Osteoblast (primary cell): ENCODE measurements around the gene KCNJ4. TPM values are rescaled to one million over a fixed set of nuclear protein-coding genes. Genes with fewer than 3 reads are reported as not detected.

Source experiments
- DNase-seq: peaks from one replicate; pipeline ENCODE4 v3.0.0; 2011; ENCODE audit warnings: low spot score, mixed read lengths; ENCODE audit not compliant: insufficient read length; ENCODE audit errors: missing footprints
- H2AFZ ChIP-seq: 2 replicates; pipeline ENCODE4 v1.6.0; 2011; ENCODE audit warnings: mild to moderate bottlenecking, low read length
- H3K27ac ChIP-seq: 2 replicates; pipeline ENCODE4 v1.5.1; 2011; ENCODE audit warnings: mild to moderate bottlenecking, low read depth, low read length, moderate library complexity
- H3K27me3 ChIP-seq: 2 replicates; pipeline ENCODE4 v1.6.0; 2012; ENCODE audit warnings: mild to moderate bottlenecking, control low read depth, inconsistent platforms, low read length, moderate library complexity; ENCODE audit not compliant: insufficient read depth
- H3K36me3 ChIP-seq: 2 replicates; pipeline ENCODE4 v1.5.1; 2011; ENCODE audit warnings: mild to moderate bottlenecking, low read length, control low read depth, moderate library complexity; ENCODE audit not compliant: insufficient read depth
- H3K4me1 ChIP-seq: 2 replicates; pipeline ENCODE4 v1.5.1; 2011; ENCODE audit warnings: mild to moderate bottlenecking, low read length, control low read depth, moderate library complexity; ENCODE audit not compliant: insufficient read depth
- H3K4me2 ChIP-seq: 2 replicates; pipeline ENCODE4 v1.6.0; 2011; ENCODE audit warnings: mild to moderate bottlenecking, low read length; ENCODE audit not compliant: insufficient read depth
- H3K4me3 ChIP-seq: fragments of 200-600 bp; sonication (generic); 3 replicates; pipeline ENCODE4 v1.5.1; 2012; ENCODE audit warnings: mild to moderate bottlenecking, low read length, inconsistent platforms; ENCODE audit not compliant: insufficient read depth
- H3K79me2 ChIP-seq: 2 replicates; pipeline ENCODE4 v1.6.0; 2012; ENCODE audit warnings: mild to moderate bottlenecking, low read length, control low read depth, inconsistent platforms; ENCODE audit not compliant: insufficient read depth
- H3K9me3 ChIP-seq: 2 replicates; pipeline ENCODE4 v1.5.1; 2011; ENCODE audit warnings: low read depth, low read length, control low read depth
- H4K20me1 ChIP-seq: 2 replicates; pipeline ENCODE4 v1.6.0; 2012; ENCODE audit warnings: mild to moderate bottlenecking, low read length, control low read depth; ENCODE audit not compliant: insufficient read depth
- CTCF ChIP-seq: IDR thresholded peaks from 2 replicates; pipeline ENCODE4 v1.5.1; 2011; ENCODE audit warnings: mild to moderate bottlenecking, low read depth, low read length, moderate library complexity; ENCODE audit errors: extremely low read depth
- total RNA-seq: library from RNA; depleted of rRNA; stranded (reverse); fragments of >200 nt; gene quantifications from 2 replicates; pipeline ENCODE4 v1.2.3, GENCODE V29; 2012

KCNJ4 gene
- total RNA-seq, 1 donor, result not detected

- Histone ChIP-seq H3K4me2 (no peak overlapping the region), H3K79me2 (peaks cover 73% of the 10 kb centered on the region), H3K27ac (no peak overlapping the region), H4K20me1 (peaks cover 72% of the 10 kb centered on the region), H3K27me3 (no peaks in the 10 kb centered on the region), H3K36me3 (peaks cover 93% of the 10 kb centered on the region), H3K4me3 (no peak overlapping the region), H2AFZ (no peak overlapping the region), H3K4me1 (peaks cover 37% of the 10 kb centered on the region), H3K9me3 (no peaks in the 10 kb centered on the region)
- no peak for TF ChIP-seq CTCF
- no peak for DNase-seq
These were observed 42.9 kb upstream of the KCNJ4 start for GRCh38 chr22:38497869-38498268.

DNA sequence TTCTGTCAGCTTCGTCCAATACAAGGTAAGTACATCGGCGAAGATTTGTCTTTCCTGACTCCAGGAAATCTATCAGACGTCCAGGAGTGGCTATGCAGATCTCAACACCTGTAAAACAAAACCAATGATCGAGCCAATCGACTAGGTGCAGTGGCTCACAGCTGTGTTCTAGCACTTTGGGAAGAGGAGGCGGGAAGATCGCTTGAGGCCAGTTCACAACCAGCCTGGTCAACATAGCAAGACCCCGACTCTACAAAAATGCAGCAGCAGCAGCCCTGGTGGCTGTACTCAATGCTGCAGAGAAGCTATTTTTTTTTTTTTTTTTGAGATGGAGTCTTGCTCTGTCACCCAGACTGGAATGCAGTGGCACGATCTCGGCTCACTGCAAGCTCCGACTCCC lies 39.9 kb upstream of the KCNJ4 start:
- Histone ChIP-seq H4K20me1 (peaks cover 70% of the 10 kb centered on the region), H2AFZ (no peak overlapping the region), H3K4me2 (peak overlapping the region; percentile 41), H3K36me3 (peaks cover 95% of the 10 kb centered on the region), H3K27me3 (no peaks in the 10 kb centered on the region), H3K9me3 (no peaks in the 10 kb centered on the region), H3K79me2 (peaks cover 66% of the 10 kb centered on the region), H3K4me1 (peaks cover 52% of the 10 kb centered on the region), H3K27ac (peak overlapping the region; percentile 74), H3K4me3 (no peak overlapping the region)
- TF ChIP-seq CTCF, result peak; percentile 18
- DNase-seq, result peak; percentile 27

- DNase-seq, result no peak
- H3K27me3 ChIP-seq, result no peaks in the 10 kb centered on the region
- peak overlapping the region; percentile 41 for H3K4me2 ChIP-seq
- H3K27ac ChIP-seq, result peak overlapping the region; percentile 74
- H2AFZ ChIP-seq, result no peak overlapping the region
- peaks cover 95% of the 10 kb centered on the region for H3K36me3 ChIP-seq
- no peaks in the 10 kb centered on the region for H3K9me3 ChIP-seq
- no peak overlapping the region for H3K4me3 ChIP-seq
- H3K4me1 ChIP-seq, result peaks cover 52% of the 10 kb centered on the region
- peaks cover 66% of the 10 kb centered on the region for H3K79me2 ChIP-seq
- peaks cover 72% of the 10 kb centered on the region for H4K20me1 ChIP-seq
- no peak for TF ChIP-seq CTCF
These were observed 39.5 kb upstream of the KCNJ4 start for GRCh38 chr22:38494498-38494897.

DNA sequence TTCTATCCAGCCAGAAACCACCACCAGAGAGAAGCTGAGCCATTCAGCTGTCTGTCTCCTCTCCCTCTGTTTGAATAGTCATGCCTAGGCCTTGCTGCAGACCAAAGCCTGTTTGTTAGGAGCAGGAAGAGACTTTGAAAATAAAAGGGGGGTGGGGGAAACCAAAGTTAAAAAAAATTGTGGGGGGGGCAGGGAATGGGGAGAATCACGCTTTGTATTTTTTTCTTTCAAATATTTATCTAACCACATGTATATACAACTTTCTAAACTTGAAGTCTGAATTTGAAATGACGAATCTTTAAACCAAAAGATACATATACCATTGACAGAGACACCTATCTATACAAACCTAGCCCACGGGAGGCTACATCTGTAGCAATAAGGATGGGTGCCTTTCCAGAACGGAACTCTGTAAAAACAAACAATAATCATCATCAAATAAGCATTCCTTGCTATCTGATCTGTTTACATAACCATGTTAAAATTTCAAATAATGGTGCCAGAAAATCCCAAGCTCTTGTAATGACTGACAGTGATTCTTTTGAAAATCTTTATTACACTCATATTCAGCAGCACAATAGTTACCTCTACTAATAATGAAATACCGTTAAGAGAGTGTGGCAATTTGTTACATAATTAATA lies 36.8 kb upstream of the KCNJ4 start:
- Histone ChIP-seq H3K36me3 (peaks cover 93% of the 10 kb centered on the region), H3K79me2 (peaks cover 56% of the 10 kb centered on the region), H3K4me2 (no peak overlapping the region), H4K20me1 (peaks cover 59% of the 10 kb centered on the region), H3K27me3 (no peaks in the 10 kb centered on the region), H3K4me3 (no peak overlapping the region), H3K27ac (peak overlapping the region; percentile 17), H3K4me1 (peaks cover 52% of the 10 kb centered on the region), H2AFZ (no peak overlapping the region), H3K9me3 (no peaks in the 10 kb centered on the region)
- TF ChIP-seq CTCF, result no peak
- DNase-seq, result no peak
